ENCODE data around the gene CTNNA3.

The CTNNA3 gene

GRCh38 chr10:66095610-66096009 is 1600.4 kb downstream of the CTNNA3 start:
- no peak for DNase-seq (ENCODE audit: low spot score)

- no peak for DNase-seq (ENCODE audit: low spot score)
Observed at GRCh38 chr10:66085906-66086305, 1610.1 kb downstream of the CTNNA3 start.

GRCh38 chr10:66071907-66072306 is 1624.1 kb downstream of the CTNNA3 start:
- DNase-seq (ENCODE audit: low spot score) = no peak

GRCh38 chr10:66058594-66058993 is 1637.4 kb downstream of the CTNNA3 start:
- no peak for DNase-seq (ENCODE audit: low spot score)

GRCh38 chr10:66049335-66049734 is 1646.7 kb downstream of the CTNNA3 start:
- no peak for DNase-seq (ENCODE audit: low spot score)

GRCh38 chr10:66045859-66046258 is 1650.1 kb downstream of the CTNNA3 start:
- DNase-seq (ENCODE audit: low spot score) = no peak

GRCh38 chr10:66041771-66042170 is 1654.2 kb downstream of the CTNNA3 start:
- no peak for DNase-seq (ENCODE audit: low spot score)

- DNase-seq (ENCODE audit: low spot score) = no peak
Observed at GRCh38 chr10:66038623-66039022, 1657.4 kb downstream of the CTNNA3 start.

GRCh38 chr10:66026321-66026720 is 1669.7 kb downstream of the CTNNA3 start:
- DNase-seq (ENCODE audit: low spot score) = no peak

GRCh38 chr10:66025186-66025585 is 1670.8 kb downstream of the CTNNA3 start:
- DNase-seq (ENCODE audit: low spot score) = no peak

- DNase-seq (ENCODE audit: low spot score) = no peak
Observed at GRCh38 chr10:66021423-66021822, 1674.6 kb downstream of the CTNNA3 start.

GRCh38 chr10:66008221-66008620 is 1687.8 kb downstream of the CTNNA3 start:
- DNase-seq (ENCODE audit: low spot score) = no peak

- DNase-seq (ENCODE audit: low spot score) = no peak
Observed at GRCh38 chr10:66006411-66006810, 1689.6 kb downstream of the CTNNA3 start.

GRCh38 chr10:65993451-65993850 is 1702.5 kb downstream of the CTNNA3 start:
- DNase-seq (ENCODE audit: low spot score) = no peak

- DNase-seq (ENCODE audit: low spot score) = no peak
Observed at GRCh38 chr10:65968871-65969270, 1727.1 kb downstream of the CTNNA3 start.

- no peak for DNase-seq (ENCODE audit: low spot score)
Observed at GRCh38 chr10:65968437-65968836, 1727.6 kb downstream of the CTNNA3 start.

- DNase-seq (ENCODE audit: low spot score) = no peak
Observed at GRCh38 chr10:65964205-65964604, 1731.8 kb downstream of the CTNNA3 start.

- DNase-seq (ENCODE audit: low spot score) = no peak
Observed at GRCh38 chr10:65952086-65952485, 1743.9 kb downstream of the CTNNA3 start.

- DNase-seq (ENCODE audit: low spot score) = no peak
Observed at GRCh38 chr10:65950075-65950474, 1745.9 kb downstream of the CTNNA3 start.

- no peak for DNase-seq (ENCODE audit: low spot score)
Observed at GRCh38 chr10:65949526-65949925, 1746.5 kb downstream of the CTNNA3 start.

- no peak for DNase-seq (ENCODE audit: low spot score)
Observed at GRCh38 chr10:65945061-65945460, 1750.9 kb downstream of the CTNNA3 start.

GRCh38 chr10:65943451-65943850 is 1752.5 kb downstream of the CTNNA3 start:
- no peak for DNase-seq (ENCODE audit: low spot score)

- no peak for DNase-seq (ENCODE audit: low spot score)
Observed at GRCh38 chr10:65940816-65941662, 1755.0 kb downstream of the CTNNA3 start.

- no peak for DNase-seq (ENCODE audit: low spot score)
Observed at GRCh38 chr10:65940105-65940504, 1755.9 kb downstream of the CTNNA3 start.
